ENCODE results near the gene LSAMP. TPM values are rescaled to one million over a fixed set of nuclear protein-coding genes. Genes with fewer than 3 reads are reported as not detected.

LSAMP gene
- total RNA-seq, 4 donors from 2014 or later = 4.3 to 5.2 (median 5.0) TPM

DNA sequence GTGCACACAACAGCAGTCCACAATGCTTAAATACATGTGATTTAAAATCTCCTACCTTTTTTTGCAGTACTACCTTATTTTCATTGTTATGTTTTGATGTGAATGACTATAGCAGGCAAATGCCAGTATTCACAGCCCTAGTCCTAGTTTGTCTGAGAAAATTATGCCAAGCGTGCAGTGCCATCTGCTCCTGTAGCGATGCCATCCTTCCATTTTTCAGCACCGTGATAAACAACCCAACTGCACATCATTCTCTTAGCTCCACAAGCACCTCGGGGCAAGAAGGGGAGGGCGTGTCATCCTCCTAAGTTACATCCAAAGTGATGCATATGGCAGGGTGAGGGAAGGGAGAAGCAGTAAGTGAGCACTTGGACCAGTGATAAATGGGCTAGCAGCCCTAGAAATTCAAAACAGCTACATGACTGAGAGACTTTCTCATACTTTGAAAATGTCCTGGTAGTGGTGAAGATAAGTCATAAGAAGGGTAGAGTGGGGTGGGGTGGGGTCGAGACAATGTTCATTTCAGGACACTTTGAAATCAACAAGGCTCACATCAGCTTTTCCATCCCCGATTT, 198.8 kb downstream of the LSAMP start:
- H3K4me3 ChIP-seq = no peak overlapping the region
- no peaks in the 10 kb centered on the region for H3K4me1 ChIP-seq
- no peak overlapping the region for H3K27ac ChIP-seq
- 82% methylated on average over 7 of the region's 7 CpGs for WGBS
- H3K9me3 ChIP-seq = no peaks in the 10 kb centered on the region
- TF ChIP-seq POLR2AphosphoS5 (IDR thresholded peaks at IDR 0.05) = no peak
- TF ChIP-seq EP300 (IDR thresholded peaks at IDR 0.05) = no peak
- no peak for TF ChIP-seq POLR2A (IDR thresholded peaks at IDR 0.05)
- no peaks in the 10 kb centered on the region for H3K36me3 ChIP-seq
- DNase-seq (ENCODE audit: low spot score in 2 of 2) = no peak
- no peaks in the 10 kb centered on the region for H3K27me3 ChIP-seq

DNA sequence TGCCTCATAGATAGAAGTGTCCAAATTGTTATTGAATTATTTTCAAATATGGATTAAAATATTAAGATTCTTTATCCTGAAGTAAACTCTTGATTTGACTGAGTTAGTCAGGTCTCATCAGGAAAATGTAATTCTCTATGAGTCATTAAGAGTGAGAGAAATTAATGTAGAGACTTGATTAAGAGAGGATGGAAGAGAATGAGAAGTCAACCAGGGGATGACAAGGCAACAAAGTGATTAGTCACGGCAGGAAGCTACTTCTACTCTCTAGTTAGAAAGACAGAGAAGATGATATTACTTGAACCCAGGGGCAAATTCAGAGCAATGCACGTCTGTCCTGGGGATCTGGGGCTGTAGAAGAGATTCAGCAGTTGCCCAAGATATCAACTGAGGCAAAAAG, 202.5 kb downstream of the LSAMP start:
- Histone ChIP-seq H3K9me3 (no peaks in the 10 kb centered on the region), H3K27ac (no peak overlapping the region), H3K4me3 (no peak overlapping the region), H3K36me3 (no peaks in the 10 kb centered on the region), H3K27me3 (no peaks in the 10 kb centered on the region), H3K4me1 (no peaks in the 10 kb centered on the region)
- 70% methylated on average over 2 of the region's 2 CpGs for whole genome bisulfite sequencing
- DNase-seq (ENCODE audit: low spot score in 2 of 2) = no peak
- TF ChIP-seq POLR2AphosphoS5 (IDR thresholded peaks at IDR 0.05) (no peak), POLR2A (IDR thresholded peaks at IDR 0.05) (no peak), EP300 (IDR thresholded peaks at IDR 0.05) (no peak)
- TF ChIP-seq, protein P1, sequence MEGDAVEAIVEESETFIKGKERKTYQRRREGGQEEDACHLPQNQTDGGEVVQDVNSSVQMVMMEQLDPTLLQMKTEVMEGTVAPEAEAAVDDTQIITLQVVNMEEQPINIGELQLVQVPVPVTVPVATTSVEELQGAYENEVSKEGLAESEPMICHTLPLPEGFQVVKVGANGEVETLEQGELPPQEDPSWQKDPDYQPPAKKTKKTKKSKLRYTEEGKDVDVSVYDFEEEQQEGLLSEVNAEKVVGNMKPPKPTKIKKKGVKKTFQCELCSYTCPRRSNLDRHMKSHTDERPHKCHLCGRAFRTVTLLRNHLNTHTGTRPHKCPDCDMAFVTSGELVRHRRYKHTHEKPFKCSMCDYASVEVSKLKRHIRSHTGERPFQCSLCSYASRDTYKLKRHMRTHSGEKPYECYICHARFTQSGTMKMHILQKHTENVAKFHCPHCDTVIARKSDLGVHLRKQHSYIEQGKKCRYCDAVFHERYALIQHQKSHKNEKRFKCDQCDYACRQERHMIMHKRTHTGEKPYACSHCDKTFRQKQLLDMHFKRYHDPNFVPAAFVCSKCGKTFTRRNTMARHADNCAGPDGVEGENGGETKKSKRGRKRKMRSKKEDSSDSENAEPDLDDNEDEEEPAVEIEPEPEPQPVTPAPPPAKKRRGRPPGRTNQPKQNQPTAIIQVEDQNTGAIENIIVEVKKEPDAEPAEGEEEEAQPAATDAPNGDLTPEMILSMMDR (IDR thresholded peaks at IDR 0.05) = no peak

DNA sequence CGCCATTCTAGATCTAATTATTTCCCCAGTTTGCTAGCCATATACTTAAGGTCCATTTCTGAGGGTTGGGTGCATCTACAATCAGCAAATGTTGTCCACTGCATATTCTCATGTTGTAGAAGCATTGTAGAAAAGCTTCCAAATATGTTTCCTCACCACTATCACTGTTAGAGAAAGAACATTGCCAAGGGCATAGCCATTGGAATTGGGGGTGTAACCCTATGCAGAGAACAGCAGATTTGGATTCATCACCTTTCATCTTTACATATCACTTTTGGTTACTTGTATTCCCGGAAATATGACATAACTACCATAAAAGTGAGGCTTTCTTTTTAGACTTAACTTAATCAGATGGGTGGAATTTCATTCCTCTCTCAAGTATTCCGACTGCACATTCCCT, 203.6 kb downstream of the LSAMP start:
- H3K36me3 ChIP-seq = no peaks in the 10 kb centered on the region
- H3K4me1 ChIP-seq = no peaks in the 10 kb centered on the region
- H3K9me3 ChIP-seq = no peaks in the 10 kb centered on the region
- no peaks in the 10 kb centered on the region for H3K27me3 ChIP-seq
- no peak overlapping the region for H3K27ac ChIP-seq
- 64% methylated on average over 3 of the region's 3 CpGs for WGBS
- DNase-seq (ENCODE audit: low spot score in 2 of 2) = no peak
- TF ChIP-seq EP300 (IDR thresholded peaks at IDR 0.05) (no peak), POLR2AphosphoS5 (IDR thresholded peaks at IDR 0.05) (no peak), POLR2A (IDR thresholded peaks at IDR 0.05) (no peak)
- TF ChIP-seq, protein P1 (IDR thresholded peaks at IDR 0.05) = no peak
- no peak overlapping the region for H3K4me3 ChIP-seq

DNA sequence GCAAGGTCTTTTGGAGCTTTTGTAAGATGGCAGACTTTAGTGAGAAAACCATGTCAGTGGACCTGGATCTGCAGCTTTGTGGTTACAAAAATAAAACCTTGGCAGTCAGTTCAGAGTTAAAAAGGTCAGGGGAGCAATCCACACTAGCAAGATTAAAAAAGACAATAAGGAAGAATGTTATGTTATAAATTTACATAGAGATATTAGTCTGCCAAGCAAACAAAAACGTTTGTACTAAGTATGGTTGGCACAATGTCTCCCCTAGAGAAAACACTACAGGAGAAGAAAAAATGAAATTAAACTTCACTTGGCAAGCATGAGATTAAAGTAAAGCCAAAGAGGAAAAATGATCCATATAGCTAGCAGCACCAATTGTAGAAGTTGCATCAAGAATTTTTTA, 205.0 kb downstream of the LSAMP start:
- H3K27me3 ChIP-seq = no peaks in the 10 kb centered on the region
- no peak overlapping the region for H3K27ac ChIP-seq
- no peak overlapping the region for H3K4me3 ChIP-seq
- no peak for DNase-seq (ENCODE audit: low spot score in 2 of 2)
- no peaks in the 10 kb centered on the region for H3K9me3 ChIP-seq
- no peaks in the 10 kb centered on the region for H3K36me3 ChIP-seq
- TF ChIP-seq EP300 (IDR thresholded peaks at IDR 0.05) = no peak
- no peak for TF ChIP-seq POLR2AphosphoS5 (IDR thresholded peaks at IDR 0.05)
- TF ChIP-seq POLR2A (IDR thresholded peaks at IDR 0.05) = no peak
- TF ChIP-seq, protein P1 (IDR thresholded peaks at IDR 0.05) = no peak
- no peaks in the 10 kb centered on the region for H3K4me1 ChIP-seq
- WGBS = 0% methylated on average over 1 of the region's 1 CpG

DNA sequence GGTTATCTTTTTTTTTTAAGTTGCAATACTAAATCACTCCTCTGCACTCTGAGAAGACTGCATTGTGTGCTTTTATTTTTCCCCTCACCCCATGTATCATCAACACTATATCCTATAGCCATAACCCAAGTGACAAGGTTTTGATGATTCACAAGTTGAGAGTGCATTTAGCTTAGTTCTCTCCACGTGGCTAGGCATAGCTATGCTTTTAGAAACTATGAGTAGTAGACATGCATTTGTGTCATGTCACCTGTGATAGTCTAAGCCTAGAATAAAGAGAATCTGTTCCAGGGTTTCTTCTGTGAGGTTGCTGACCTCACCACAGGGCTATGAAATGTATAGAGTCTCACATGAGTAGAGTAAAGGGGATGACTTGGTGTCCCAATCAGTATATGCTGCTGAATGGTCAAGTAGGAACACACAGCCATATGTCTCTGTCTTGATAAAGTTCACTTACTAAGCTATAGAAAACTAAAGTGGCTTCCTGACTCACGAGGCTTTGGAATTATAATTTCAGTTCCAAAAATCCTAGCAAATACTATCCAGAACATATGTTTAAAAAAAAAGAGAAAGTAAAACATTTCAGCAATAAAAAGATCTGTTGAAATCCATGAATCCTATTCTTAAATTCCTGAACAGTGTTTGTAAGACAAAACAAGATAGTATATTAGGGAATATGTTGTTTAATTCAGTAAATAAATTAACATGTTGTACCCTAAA, 206.3 kb downstream of the LSAMP start:
- H3K27me3 ChIP-seq = no peaks in the 10 kb centered on the region
- 31% methylated on average over 2 of the region's 2 CpGs for WGBS
- TF ChIP-seq EP300 (IDR thresholded peaks at IDR 0.05) = no peak
- TF ChIP-seq POLR2A (IDR thresholded peaks at IDR 0.05) = no peak
- TF ChIP-seq, protein P1 (IDR thresholded peaks at IDR 0.05) = no peak
- H3K4me3 ChIP-seq = no peak overlapping the region
- DNase-seq (ENCODE audit: low spot score in 2 of 2) = no peak
- no peaks in the 10 kb centered on the region for H3K9me3 ChIP-seq
- no peaks in the 10 kb centered on the region for H3K4me1 ChIP-seq
- H3K36me3 ChIP-seq = no peaks in the 10 kb centered on the region
- H3K27ac ChIP-seq = no peak overlapping the region
